Fibroblast of skin of left biceps (primary cell): ENCODE results near the gene SLC2A1.
"Not testable (repeated sequence)": the region's sequence is repeated elsewhere in the genome, so short reads cannot be mapped to it uniquely, and the experiment has no call there.

ENCODE experiments used
- DNase-seq, 2 experiments: peaks; one replicate each; pipeline ENCODE4 v3.0.0-alpha.2; 2013; ENCODE audit warnings: low read depth in 2 of 2

Gene SLC2A1

GRCh38 chr1:42899960-42900359 is 58.7 kb downstream of the SLC2A1 start:
- DNase-seq = not testable (repeated sequence)

- no peak for DNase-seq
Measured at GRCh38 chr1:42891465-42892138, 67.1 kb downstream of the SLC2A1 start.

DNA sequence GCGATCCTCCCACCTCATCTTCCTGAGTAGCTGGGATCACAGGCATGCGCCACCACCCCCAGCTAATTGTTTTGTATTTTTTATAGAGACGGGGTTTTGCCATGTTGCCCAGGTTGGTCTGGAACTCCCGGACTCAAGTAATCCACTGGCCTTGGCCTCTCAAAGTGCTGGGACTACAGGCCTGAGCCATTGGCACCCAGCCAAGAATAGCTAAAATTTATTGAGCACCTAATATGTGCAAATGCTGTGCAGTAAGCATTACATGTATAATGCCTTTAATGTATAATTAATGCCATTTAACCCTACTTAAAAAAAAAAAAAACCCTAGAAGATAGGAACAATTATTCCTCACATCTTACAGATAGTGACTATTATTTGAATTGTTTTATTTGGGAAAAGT is 69.4 kb downstream of the SLC2A1 start:
- no peak for DNase-seq

- no peak for DNase-seq
Measured at GRCh38 chr1:42888013-42888633, 70.5 kb downstream of the SLC2A1 start.

- no peak for DNase-seq
Measured at GRCh38 chr1:42887366-42887765, 71.3 kb downstream of the SLC2A1 start.

GRCh38 chr1:42886800-42887199 is 71.9 kb downstream of the SLC2A1 start:
- no peak for DNase-seq

- no peak for DNase-seq
Measured at GRCh38 chr1:42886046-42886739, 72.5 kb downstream of the SLC2A1 start.

DNA sequence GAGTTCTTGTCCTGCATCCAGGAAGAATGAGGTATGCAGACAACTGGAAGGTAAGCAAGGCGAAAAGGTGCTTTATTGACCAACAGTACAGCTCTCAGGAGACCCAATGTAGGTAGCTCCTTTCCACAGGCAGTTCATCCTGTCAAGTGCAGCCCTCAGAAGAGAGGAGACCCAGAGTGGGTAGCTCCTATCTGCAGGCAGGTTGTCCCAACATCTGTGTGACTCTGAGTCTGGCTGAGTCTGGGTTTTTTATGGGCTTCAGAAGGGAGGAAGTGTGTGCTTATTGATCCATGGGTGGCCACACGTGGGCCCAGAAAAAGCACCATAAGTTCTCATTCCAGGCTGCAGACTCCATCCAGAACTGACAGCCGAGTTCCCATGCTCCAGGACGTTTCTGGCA is 78.3 kb downstream of the SLC2A1 start:
- DNase-seq = no peak

DNA sequence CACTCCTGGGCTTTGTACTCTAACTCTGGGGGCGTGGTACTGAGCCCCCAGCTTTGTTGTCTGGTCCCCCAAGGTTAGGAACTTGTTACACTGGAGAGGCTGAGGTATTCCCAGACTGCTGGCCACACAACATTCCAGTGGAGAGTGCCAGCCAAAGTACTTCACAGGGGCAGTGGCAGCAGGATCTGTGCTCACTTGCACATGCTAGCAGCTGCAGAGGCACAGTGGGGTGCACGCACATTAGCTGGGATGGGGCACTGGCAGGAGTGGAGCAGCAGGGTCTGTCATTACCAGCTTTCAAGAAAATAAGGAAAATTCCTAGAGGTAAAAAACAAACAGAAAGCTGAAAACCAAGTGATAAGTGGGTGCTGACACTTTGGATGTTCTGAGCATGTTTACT is 81.3 kb downstream of the SLC2A1 start:
- DNase-seq = no peak

DNA sequence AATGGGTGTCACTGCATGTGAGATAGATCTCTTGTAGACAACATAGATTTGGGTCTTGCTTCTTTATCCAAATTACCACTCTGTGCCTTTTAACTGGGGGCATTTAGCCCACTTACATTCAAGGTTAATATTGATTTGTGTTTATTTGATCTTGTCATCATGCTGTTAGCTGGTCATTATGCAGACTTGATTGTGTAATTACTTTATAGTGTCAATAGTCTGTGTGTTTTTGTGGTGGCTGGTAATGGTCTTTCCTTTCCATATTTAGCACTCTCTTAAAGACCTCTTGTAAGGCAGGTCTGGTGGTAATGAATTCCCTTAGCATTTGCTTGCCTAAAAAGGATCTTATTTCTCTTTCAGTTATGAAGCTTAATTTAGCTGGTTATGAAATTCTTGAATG is 82.7 kb downstream of the SLC2A1 start:
- no peak for DNase-seq
